Measurements from ENCODE around the gene GRK5.

DNA sequence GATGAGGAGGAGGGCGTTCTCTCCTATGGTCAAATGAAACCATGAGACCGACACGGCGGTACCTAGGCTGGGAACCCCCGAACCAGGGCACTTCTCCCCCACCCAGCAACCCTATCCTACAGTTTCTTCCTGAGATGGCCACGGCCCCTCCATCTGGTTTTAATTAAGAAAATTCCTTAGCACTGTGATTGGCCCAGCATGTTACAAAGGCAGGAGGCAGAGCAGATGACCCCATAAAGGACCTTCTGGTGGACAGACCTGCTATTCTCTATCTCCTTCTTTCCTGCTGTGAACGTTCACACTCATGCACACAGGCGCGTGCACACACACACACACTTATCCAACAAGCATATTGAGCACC lies 205.7 kb downstream of the GRK5 start:
- TF ChIP-seq, protein P1, sequence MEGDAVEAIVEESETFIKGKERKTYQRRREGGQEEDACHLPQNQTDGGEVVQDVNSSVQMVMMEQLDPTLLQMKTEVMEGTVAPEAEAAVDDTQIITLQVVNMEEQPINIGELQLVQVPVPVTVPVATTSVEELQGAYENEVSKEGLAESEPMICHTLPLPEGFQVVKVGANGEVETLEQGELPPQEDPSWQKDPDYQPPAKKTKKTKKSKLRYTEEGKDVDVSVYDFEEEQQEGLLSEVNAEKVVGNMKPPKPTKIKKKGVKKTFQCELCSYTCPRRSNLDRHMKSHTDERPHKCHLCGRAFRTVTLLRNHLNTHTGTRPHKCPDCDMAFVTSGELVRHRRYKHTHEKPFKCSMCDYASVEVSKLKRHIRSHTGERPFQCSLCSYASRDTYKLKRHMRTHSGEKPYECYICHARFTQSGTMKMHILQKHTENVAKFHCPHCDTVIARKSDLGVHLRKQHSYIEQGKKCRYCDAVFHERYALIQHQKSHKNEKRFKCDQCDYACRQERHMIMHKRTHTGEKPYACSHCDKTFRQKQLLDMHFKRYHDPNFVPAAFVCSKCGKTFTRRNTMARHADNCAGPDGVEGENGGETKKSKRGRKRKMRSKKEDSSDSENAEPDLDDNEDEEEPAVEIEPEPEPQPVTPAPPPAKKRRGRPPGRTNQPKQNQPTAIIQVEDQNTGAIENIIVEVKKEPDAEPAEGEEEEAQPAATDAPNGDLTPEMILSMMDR (IDR thresholded peaks at IDR 0.05; ENCODE audit: low read depth, low read length) = no peak
- TF ChIP-seq, protein P2, sequence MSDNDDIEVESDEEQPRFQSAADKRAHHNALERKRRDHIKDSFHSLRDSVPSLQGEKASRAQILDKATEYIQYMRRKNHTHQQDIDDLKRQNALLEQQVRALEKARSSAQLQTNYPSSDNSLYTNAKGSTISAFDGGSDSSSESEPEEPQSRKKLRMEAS (IDR thresholded peaks at IDR 0.05; ENCODE audit: low read depth, low read length) = no peak
